Fibroblast of skin of left biceps (primary cell): ENCODE data around the gene LRRC74B.

Experiments
- DNase-seq, 2 experiments: peaks; one replicate each; pipeline ENCODE4 v3.0.0-alpha.2; 2013; ENCODE audit warnings: low read depth in 2 of 2

The LRRC74B gene

GRCh38 chr22:21103633-21104032 lies 57.9 kb downstream of the LRRC74B start:
- no peak for DNase-seq

GRCh38 chr22:21104126-21104691 lies 58.5 kb downstream of the LRRC74B start:
- DNase-seq = no peak

- no peak for DNase-seq
Observed at GRCh38 chr22:21105294-21105693, 59.5 kb downstream of the LRRC74B start.

GRCh38 chr22:21106000-21106399 lies 60.3 kb downstream of the LRRC74B start:
- DNase-seq = no peak

GRCh38 chr22:21108379-21109115 lies 62.8 kb downstream of the LRRC74B start:
- no peak for DNase-seq
